Upper lobe of left lung (tissue), 4 donors: ENCODE results near the gene F11R.

Experiments used
- EP300 ChIP-seq, 4 donors: sonication (generic); formaldehyde crosslinking; IDR thresholded peaks; one replicate each; pipeline ENCODE4 v1.5.1; 2017; ENCODE audit warnings: antibody characterized with exemption in 4 of 4, control low read depth in 2 of 4
- POLR2A ChIP-seq, 4 donors: fragments of 450-650 bp; IDR thresholded peaks; one replicate each; pipeline ENCODE4 v1.5.1; 2016 to 2017; ENCODE audit warnings: antibody characterized with exemption in 4 of 4, mild to moderate bottlenecking in 2 of 4
- POLR2AphosphoS5 ChIP-seq, 2 donors: sonication (generic); formaldehyde crosslinking; IDR thresholded peaks; one replicate each; pipeline ENCODE4 v1.5.1; 2017; ENCODE audit warnings: antibody characterized with exemption in 2 of 2
- TF ChIP-seq, protein P1 (sequence below), 6 experiments: fragments of 450-650 bp in 4 of 6; fragments of 200-600 bp in 2 of 6; sonication (generic) in 2 of 6; IDR thresholded peaks; one replicate each; pipeline ENCODE4 v1.5.1; 2016 to 2019; ENCODE audit warnings: antibody characterized with exemption in 6 of 6

DNA sequence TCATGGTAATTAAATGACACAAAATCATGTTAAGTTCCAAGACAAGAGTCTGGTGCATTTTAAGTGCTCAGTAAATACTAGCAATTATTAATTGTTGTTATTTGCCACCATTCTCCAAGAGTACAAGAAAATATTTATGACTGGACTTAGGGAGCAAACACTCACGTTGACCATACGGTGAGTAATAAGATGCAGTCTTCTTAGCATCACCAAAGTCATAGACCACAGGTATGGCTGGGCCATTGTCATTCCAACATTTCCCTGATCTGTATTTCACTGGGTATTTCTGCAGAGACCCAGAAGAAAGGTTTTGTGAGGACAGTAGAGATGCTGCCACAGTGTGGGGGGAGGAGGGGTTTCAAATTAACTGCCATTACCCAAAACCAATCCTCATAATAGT is 71.1 kb downstream of the F11R start:
- TF ChIP-seq POLR2A (IDR thresholded peaks at IDR 0.05) (no peak), EP300 (IDR thresholded peaks at IDR 0.05) (no peak), POLR2AphosphoS5 (IDR thresholded peaks at IDR 0.05) (no peak)
- TF ChIP-seq, protein P1, sequence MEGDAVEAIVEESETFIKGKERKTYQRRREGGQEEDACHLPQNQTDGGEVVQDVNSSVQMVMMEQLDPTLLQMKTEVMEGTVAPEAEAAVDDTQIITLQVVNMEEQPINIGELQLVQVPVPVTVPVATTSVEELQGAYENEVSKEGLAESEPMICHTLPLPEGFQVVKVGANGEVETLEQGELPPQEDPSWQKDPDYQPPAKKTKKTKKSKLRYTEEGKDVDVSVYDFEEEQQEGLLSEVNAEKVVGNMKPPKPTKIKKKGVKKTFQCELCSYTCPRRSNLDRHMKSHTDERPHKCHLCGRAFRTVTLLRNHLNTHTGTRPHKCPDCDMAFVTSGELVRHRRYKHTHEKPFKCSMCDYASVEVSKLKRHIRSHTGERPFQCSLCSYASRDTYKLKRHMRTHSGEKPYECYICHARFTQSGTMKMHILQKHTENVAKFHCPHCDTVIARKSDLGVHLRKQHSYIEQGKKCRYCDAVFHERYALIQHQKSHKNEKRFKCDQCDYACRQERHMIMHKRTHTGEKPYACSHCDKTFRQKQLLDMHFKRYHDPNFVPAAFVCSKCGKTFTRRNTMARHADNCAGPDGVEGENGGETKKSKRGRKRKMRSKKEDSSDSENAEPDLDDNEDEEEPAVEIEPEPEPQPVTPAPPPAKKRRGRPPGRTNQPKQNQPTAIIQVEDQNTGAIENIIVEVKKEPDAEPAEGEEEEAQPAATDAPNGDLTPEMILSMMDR (IDR thresholded peaks at IDR 0.05): no peak
